SU-DHL-6 (cell line): ENCODE results near the gene DBF4B.
"Not testable (repeated sequence)": the region's sequence is repeated elsewhere in the genome, so short reads cannot be mapped to it uniquely, and the experiment has no call there.

ENCODE experiments used
- H2AFZ ChIP-seq: fragments of 200-600 bp; sonication (generic); 2 replicates; pipeline ENCODE4 v1.6.1; 2014; ENCODE audit warnings: low read depth, mild to moderate bottlenecking, moderate library complexity, mixed read lengths, antibody characterized with exemption, low read length; ENCODE audit not compliant: severe bottlenecking
- H3F3A ChIP-seq: fragments of 200-600 bp; shearing (Covaris generic); 2 replicates; pipeline ENCODE4 v1.6.0; 2016; ENCODE audit warnings: antibody characterized with exemption, mild to moderate bottlenecking; ENCODE audit not compliant: insufficient read depth
- H3K27ac ChIP-seq: fragments of 200-600 bp; sonication (generic); 2 replicates; pipeline ENCODE4 v1.5.1; 2016; ENCODE audit warnings: low read depth, mild to moderate bottlenecking, low read length, moderate library complexity, mixed read lengths
- H3K27me3 ChIP-seq: fragments of 200-600 bp; sonication (generic), shearing (Covaris generic); 2 replicates; pipeline ENCODE4 v1.6.0; 2014; ENCODE audit warnings: mild to moderate bottlenecking, low read length
- H3K36me3 ChIP-seq: fragments of 200-600 bp; sonication (generic); 2 replicates; pipeline ENCODE4 v1.6.1; 2014; ENCODE audit warnings: mild to moderate bottlenecking, low read length, mixed read lengths
- H3K4me2 ChIP-seq: fragments of 300-600, 200-600 bp; shearing (Covaris generic), sonication (generic); 2 replicates; pipeline ENCODE4 v1.6.0; 2014; ENCODE audit warnings: low read length, low read depth, mild to moderate bottlenecking; ENCODE audit not compliant: poor library complexity, severe bottlenecking
- H3K4me3 ChIP-seq: fragments of 200-600 bp; sonication (generic); 2 replicates; pipeline ENCODE4 v1.5.1; 2014; ENCODE audit warnings: antibody characterized with exemption, low read length, mild to moderate bottlenecking, mixed read lengths; ENCODE audit not compliant: insufficient read depth, poor library complexity, severe bottlenecking
- H3K79me2 ChIP-seq: fragments of 200-600 bp; sonication (generic); 2 replicates; pipeline ENCODE4 v1.6.1; 2014; ENCODE audit warnings: mild to moderate bottlenecking, low read length, moderate library complexity; ENCODE audit not compliant: insufficient read depth
- H3K9ac ChIP-seq: fragments of 200-600 bp; sonication (generic); 2 replicates; pipeline ENCODE4 v1.7.0; 2014; ENCODE audit warnings: mild to moderate bottlenecking, low read length
- H3K9me2 ChIP-seq: fragments of 200-600 bp; sonication (generic); replicated peaks from 2 replicates; pipeline ENCODE4 v1.6.1; 2014; ENCODE audit warnings: low read length; ENCODE audit not compliant: insufficient read depth
- H3K9me3 ChIP-seq: fragments of 200-600 bp; sonication (generic); 2 replicates; pipeline ENCODE4 v1.6.1; 2014; ENCODE audit warnings: low read length, mixed read lengths; ENCODE audit not compliant: insufficient read depth
- H4K20me1 ChIP-seq: fragments of 200-600 bp; sonication (generic); 2 replicates; pipeline ENCODE4 v1.6.1; 2014; ENCODE audit warnings: low read depth, mild to moderate bottlenecking, antibody characterized with exemption, low read length, moderate library complexity, mixed read lengths
- CTCF ChIP-seq: fragments of 200-600 bp; sonication (generic); IDR thresholded peaks from one replicate; pipeline ENCODE4 v1.5.1; 2017; ENCODE audit warnings: antibody characterized with exemption, mild to moderate bottlenecking, low read length, moderate library complexity; ENCODE audit not compliant: insufficient read depth, poor library complexity, severe bottlenecking
- EZH2phosphoT487 ChIP-seq: fragments of 200-600 bp; sonication (generic), shearing (Covaris generic); conservative IDR thresholded peaks from 2 replicates; pipeline ENCODE4 v1.6.1; 2018; ENCODE audit warnings: mild to moderate bottlenecking, antibody characterized with exemption, low read length, moderate library complexity, mixed read lengths

DBF4B gene

GRCh38 chr17:44745301-44745700 is 36.8 kb downstream of the DBF4B start:
- Histone ChIP-seq H3K9me3 (no peaks in the 10 kb centered on the region), H3K4me2 (no peak overlapping the region), H3K27me3 (no peaks in the 10 kb centered on the region), H4K20me1 (no peaks in the 10 kb centered on the region), H3K9me2 (no peaks in the 10 kb centered on the region), H3K36me3 (no peaks in the 10 kb centered on the region; the same call in 1 of the 2 replicates), H3K4me3 (no peak overlapping the region), H3K79me2 (no peaks in the 10 kb centered on the region), H3K9ac (no peak overlapping the region), H3F3A (no peaks in the 10 kb centered on the region), H2AFZ (no peak overlapping the region), H3K27ac (no peak overlapping the region)
- TF ChIP-seq CTCF (no peak), EZH2phosphoT487 (no peak)

- H3K9ac ChIP-seq, H3K27me3 ChIP-seq, H2AFZ ChIP-seq, H3K27ac ChIP-seq, H3K9me2 ChIP-seq, H3K79me2 ChIP-seq, H3K4me3 ChIP-seq, H3K9me3 ChIP-seq, H4K20me1 ChIP-seq, H3K36me3 ChIP-seq, H3K4me2 ChIP-seq, H3F3A ChIP-seq: not testable (repeated sequence)
Measured at GRCh38 chr17:44745738-44746137, 37.3 kb downstream of the DBF4B start.

GRCh38 chr17:44747566-44747965 is 39.1 kb downstream of the DBF4B start:
- no peak for TF ChIP-seq EZH2phosphoT487
- no peak for TF ChIP-seq CTCF
- H3K9me3 ChIP-seq: no peaks in the 10 kb centered on the region
- no peaks in the 10 kb centered on the region for H3K27me3 ChIP-seq
- H4K20me1 ChIP-seq: no peaks in the 10 kb centered on the region
- no peaks in the 10 kb centered on the region for H3F3A ChIP-seq
- no peaks in the 10 kb centered on the region for H3K9me2 ChIP-seq
- H2AFZ ChIP-seq: no peak overlapping the region
- no peaks in the 10 kb centered on the region; the same call in 1 of the 2 replicates for H3K36me3 ChIP-seq
- no peak overlapping the region for H3K4me2 ChIP-seq
- no peak overlapping the region for H3K4me3 ChIP-seq
- H3K27ac ChIP-seq: no peak overlapping the region
- no peak overlapping the region for H3K9ac ChIP-seq
- no peaks in the 10 kb centered on the region for H3K79me2 ChIP-seq

GRCh38 chr17:44749076-44749979 is 40.9 kb downstream of the DBF4B start:
- Histone ChIP-seq H3K79me2 (no peaks in the 10 kb centered on the region), H3K9ac (no peak overlapping the region), H3K27me3 (no peaks in the 10 kb centered on the region), H3K9me2 (no peaks in the 10 kb centered on the region), H2AFZ (no peak overlapping the region), H3F3A (no peaks in the 10 kb centered on the region), H3K9me3 (no peaks in the 10 kb centered on the region), H3K36me3 (no peaks in the 10 kb centered on the region; the same call in 1 of the 2 replicates), H3K4me3 (no peak overlapping the region), H4K20me1 (no peaks in the 10 kb centered on the region), H3K4me2 (no peak overlapping the region), H3K27ac (no peak overlapping the region)
- TF ChIP-seq CTCF (no peak), EZH2phosphoT487 (no peak)
